HEK293 (cell line): ENCODE results near the gene MCRIP1.

ENCODE experiments used
- CTCF ChIP-seq: fragments of 450-650 bp; formaldehyde crosslinking; IDR thresholded peaks from 2 replicates; pipeline ENCODE4 v1.5.1; 2016; ENCODE audit warnings: missing biosample characterization, missing genetic modification characterization
- GLI4 ChIP-seq: fragments of 450-650 bp; formaldehyde crosslinking; IDR thresholded peaks from 2 replicates; pipeline ENCODE4 v1.5.1; 2016; ENCODE audit warnings: missing biosample characterization, missing genetic modification characterization
- GLIS1 ChIP-seq: fragments of 450-650 bp; formaldehyde crosslinking; IDR thresholded peaks from 2 replicates; pipeline ENCODE4 v1.5.1; 2016; ENCODE audit warnings: missing biosample characterization, missing genetic modification characterization
- GLIS2 ChIP-seq: fragments of 450-650 bp; formaldehyde crosslinking; IDR thresholded peaks from 2 replicates; pipeline ENCODE4 v1.5.1; 2016; ENCODE audit warnings: missing biosample characterization, missing genetic modification characterization
- KLF16 ChIP-seq: fragments of 450-650 bp; formaldehyde crosslinking; IDR thresholded peaks from 2 replicates; pipeline ENCODE4 v1.5.1; 2017; ENCODE audit warnings: missing biosample characterization, missing genetic modification characterization
- MZF1 ChIP-seq: fragments of 450-650 bp; formaldehyde crosslinking; IDR thresholded peaks from 2 replicates; pipeline ENCODE4 v1.5.1; 2017; ENCODE audit warnings: missing biosample characterization, missing genetic modification characterization, borderline replicate concordance
- PATZ1 ChIP-seq: fragments of 450-650 bp; formaldehyde crosslinking; IDR thresholded peaks from 2 replicates; pipeline ENCODE4 v1.5.1; 2016; ENCODE audit warnings: missing biosample characterization, missing genetic modification characterization
- PRDM1 ChIP-seq: fragments of 450-650 bp; formaldehyde crosslinking; IDR thresholded peaks from 2 replicates; pipeline ENCODE4; 2016; ENCODE audit warnings: missing biosample characterization, missing genetic modification characterization
- SP3 ChIP-seq: fragments of 450-650 bp; formaldehyde crosslinking; IDR thresholded peaks from 2 replicates; pipeline ENCODE4 v1.5.1; 2016; ENCODE audit warnings: missing biosample characterization, missing genetic modification characterization
- SP7 ChIP-seq: fragments of 450-650 bp; formaldehyde crosslinking; IDR thresholded peaks from 2 replicates; pipeline ENCODE4 v1.5.1; 2016; ENCODE audit warnings: missing biosample characterization, missing genetic modification characterization
- ZBTB48 ChIP-seq: fragments of 450-650 bp; formaldehyde crosslinking; IDR thresholded peaks from 2 replicates; pipeline ENCODE4 v1.5.1; 2016; ENCODE audit warnings: missing biosample characterization, missing genetic modification characterization
- ZFHX2 ChIP-seq: fragments of 450-650 bp; formaldehyde crosslinking; conservative IDR thresholded peaks from 2 replicates; pipeline ENCODE4 v1.5.1; 2016; ENCODE audit warnings: missing biosample characterization, missing genetic modification characterization
- ZIC2 ChIP-seq: fragments of 450-650 bp; formaldehyde crosslinking; IDR thresholded peaks from 2 replicates; pipeline ENCODE4 v1.5.1; 2016; ENCODE audit warnings: missing biosample characterization, missing genetic modification characterization
- ZNF10 ChIP-seq: fragments of 450-650 bp; formaldehyde crosslinking; IDR thresholded peaks from 2 replicates; pipeline ENCODE4 v1.5.1; 2017; ENCODE audit warnings: missing biosample characterization, missing genetic modification characterization
- ZNF114 ChIP-seq: fragments of 450-650 bp; formaldehyde crosslinking; IDR thresholded peaks from 2 replicates; pipeline ENCODE4 v1.5.0; 2017; ENCODE audit warnings: missing biosample characterization, missing genetic modification characterization
- ZNF266 ChIP-seq: fragments of 450-650 bp; formaldehyde crosslinking; IDR thresholded peaks from 2 replicates; pipeline ENCODE4 v1.5.1; 2016; ENCODE audit warnings: missing biosample characterization, missing genetic modification characterization, low read depth
- ZNF302 ChIP-seq: fragments of 450-650 bp; formaldehyde crosslinking; IDR thresholded peaks from 2 replicates; pipeline ENCODE4 v1.5.1; 2016; ENCODE audit warnings: missing biosample characterization, missing genetic modification characterization, low read depth
- ZNF391 ChIP-seq: fragments of 450-650 bp; formaldehyde crosslinking; IDR thresholded peaks from 2 replicates; pipeline ENCODE4 v1.5.1; 2016; ENCODE audit warnings: low read depth, missing biosample characterization, missing genetic modification characterization, borderline replicate concordance
- ZNF398 ChIP-seq: fragments of 450-650 bp; formaldehyde crosslinking; IDR thresholded peaks from 2 replicates; pipeline ENCODE4 v1.5.1; 2017; ENCODE audit warnings: missing biosample characterization, missing genetic modification characterization
- ZNF416 ChIP-seq: fragments of 450-650 bp; formaldehyde crosslinking; IDR thresholded peaks from 2 replicates; pipeline ENCODE4 v1.5.1; 2016; ENCODE audit warnings: missing biosample characterization, missing genetic modification characterization
- ZNF549 ChIP-seq: fragments of 450-650 bp; IDR thresholded peaks from 2 replicates; pipeline ENCODE4 v1.5.1; 2018; ENCODE audit warnings: missing biosample characterization, missing genetic modification characterization, mild to moderate bottlenecking, inconsistent platforms, moderate library complexity
- ZNF692 ChIP-seq: fragments of 450-650 bp; formaldehyde crosslinking; IDR thresholded peaks from 2 replicates; pipeline ENCODE4 v1.5.1; 2016; ENCODE audit warnings: missing biosample characterization, missing genetic modification characterization
- TF ChIP-seq, protein P1 (sequence below): fragments of 450-650 bp; IDR thresholded peaks from 2 replicates; pipeline ENCODE4 v1.5.1; 2018; ENCODE audit warnings: missing biosample characterization, missing genetic modification characterization
- TF ChIP-seq, protein P2 (sequence below): fragments of 450-650 bp; formaldehyde crosslinking; IDR thresholded peaks from 2 replicates; pipeline ENCODE4 v1.5.1; 2016; ENCODE audit warnings: missing biosample characterization, missing genetic modification characterization

The MCRIP1 gene

GRCh38 chr17:81814748-81815645 is 18.1 kb downstream of the MCRIP1 start (continued):
- TF ChIP-seq KLF16 (tag by site-specific recombination) (0 out of 2 replicates have a peak, but pooled peaks have one; percentile 23), ZNF549 (tag by site-specific recombination) (no peak), ZFHX2 (tag by site-specific recombination) (peak; percentile 65), ZNF391 (tag by site-specific recombination) (0 out of 2 replicates have a peak, but pooled peaks have one; percentile 42), GLI4 (tag by site-specific recombination) (no peak), ZNF266 (tag by site-specific recombination) (0 out of 2 replicates have a peak, but pooled peaks have one; percentile 41), ZNF302 (tag by site-specific recombination) (no peak), ZNF416 (tag by site-specific recombination) (no peak), ZBTB48 (tag by site-specific recombination) (peak; percentile 89), PRDM1 (tag by site-specific recombination) (no peak), ZIC2 (tag by site-specific recombination) (peak; percentile 96), ZNF692 (tag by site-specific recombination) (no peak), CTCF (no peak), ZNF114 (tag by site-specific recombination) (no peak), GLIS1 (peak; percentile 100), MZF1 (tag by site-specific recombination) (no peak), SP3 (tag by site-specific recombination) (0 out of 2 replicates have a peak, but pooled peaks have one; percentile 6), PATZ1 (tag by site-specific recombination) (peak; percentile 89), SP7 (tag by site-specific recombination) (peak; percentile 53; the same call in 1 of the 2 replicates), ZNF398 (tag by site-specific recombination) (peak; percentile 95), GLIS2 (tag by site-specific recombination) (peak; percentile 84), ZNF10 (tag by site-specific recombination) (0 out of 2 replicates have a peak, but pooled peaks have one; percentile 35)
- TF ChIP-seq, protein P1, sequence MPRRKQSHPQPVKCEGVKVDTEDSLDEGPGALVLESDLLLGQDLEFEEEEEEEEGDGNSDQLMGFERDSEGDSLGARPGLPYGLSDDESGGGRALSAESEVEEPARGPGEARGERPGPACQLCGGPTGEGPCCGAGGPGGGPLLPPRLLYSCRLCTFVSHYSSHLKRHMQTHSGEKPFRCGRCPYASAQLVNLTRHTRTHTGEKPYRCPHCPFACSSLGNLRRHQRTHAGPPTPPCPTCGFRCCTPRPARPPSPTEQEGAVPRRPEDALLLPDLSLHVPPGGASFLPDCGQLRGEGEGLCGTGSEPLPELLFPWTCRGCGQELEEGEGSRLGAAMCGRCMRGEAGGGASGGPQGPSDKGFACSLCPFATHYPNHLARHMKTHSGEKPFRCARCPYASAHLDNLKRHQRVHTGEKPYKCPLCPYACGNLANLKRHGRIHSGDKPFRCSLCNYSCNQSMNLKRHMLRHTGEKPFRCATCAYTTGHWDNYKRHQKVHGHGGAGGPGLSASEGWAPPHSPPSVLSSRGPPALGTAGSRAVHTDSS (tag by site-specific recombination), result no peak
- TF ChIP-seq, protein P2, sequence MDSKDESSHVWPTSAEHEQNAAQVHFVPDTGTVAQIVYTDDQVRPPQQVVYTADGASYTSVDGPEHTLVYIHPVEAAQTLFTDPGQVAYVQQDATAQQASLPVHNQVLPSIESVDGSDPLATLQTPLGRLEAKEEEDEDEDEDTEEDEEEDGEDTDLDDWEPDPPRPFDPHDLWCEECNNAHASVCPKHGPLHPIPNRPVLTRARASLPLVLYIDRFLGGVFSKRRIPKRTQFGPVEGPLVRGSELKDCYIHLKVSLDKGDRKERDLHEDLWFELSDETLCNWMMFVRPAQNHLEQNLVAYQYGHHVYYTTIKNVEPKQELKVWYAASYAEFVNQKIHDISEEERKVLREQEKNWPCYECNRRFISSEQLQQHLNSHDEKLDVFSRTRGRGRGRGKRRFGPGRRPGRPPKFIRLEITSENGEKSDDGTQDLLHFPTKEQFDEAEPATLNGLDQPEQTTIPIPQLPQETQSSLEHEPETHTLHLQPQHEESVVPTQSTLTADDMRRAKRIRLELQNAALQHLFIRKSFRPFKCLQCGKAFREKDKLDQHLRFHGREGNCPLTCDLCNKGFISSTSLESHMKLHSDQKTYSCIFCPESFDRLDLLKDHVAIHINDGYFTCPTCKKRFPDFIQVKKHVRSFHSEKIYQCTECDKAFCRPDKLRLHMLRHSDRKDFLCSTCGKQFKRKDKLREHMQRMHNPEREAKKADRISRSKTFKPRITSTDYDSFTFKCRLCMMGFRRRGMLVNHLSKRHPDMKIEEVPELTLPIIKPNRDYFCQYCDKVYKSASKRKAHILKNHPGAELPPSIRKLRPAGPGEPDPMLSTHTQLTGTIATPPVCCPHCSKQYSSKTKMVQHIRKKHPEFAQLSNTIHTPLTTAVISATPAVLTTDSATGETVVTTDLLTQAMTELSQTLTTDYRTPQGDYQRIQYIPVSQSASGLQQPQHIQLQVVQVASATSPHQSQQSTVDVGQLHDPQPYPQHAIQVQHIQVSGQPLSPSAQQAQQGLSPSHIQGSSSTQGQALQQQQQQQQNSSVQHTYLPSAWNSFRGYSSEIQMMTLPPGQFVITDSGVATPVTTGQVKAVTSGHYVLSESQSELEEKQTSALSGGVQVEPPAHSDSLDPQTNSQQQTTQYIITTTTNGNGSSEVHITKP, result peak; percentile 43
